CD4-positive, alpha-beta T cell (primary cell): ENCODE data around the gene USP3. TPM values are rescaled to one million over a fixed set of nuclear protein-coding genes. Genes with fewer than 3 reads are reported as not detected.
A peak's percentile ranks its signal among the peaks of the same experiment; 100 is the strongest.

ENCODE experiments used
- ATAC-seq: fragments of 200-7000 bp; cut with Tn5 transposase; one replicate; pipeline ENCODE4 v1.10.0; 2022; ENCODE audit warnings: mild to moderate bottlenecking; ENCODE audit not compliant: poor library complexity
- CTCF ChIA-PET: fragments of 350-600 bp; sonication (Branson Sonifier 250); formaldehyde crosslinking; loops from one replicate; lab custom pipeline; 2021; ENCODE audit warnings: antibody characterized with exemption, inconsistent platforms; lab: Charles Lee
- POLR2A ChIA-PET: fragments of 350-600 bp; sonication (Branson Sonifier 250); formaldehyde crosslinking; loops from one replicate; lab custom pipeline; 2021; ENCODE audit warnings: antibody characterized with exemption, inconsistent platforms; lab: Charles Lee
- DNase-seq, 14 experiments: peaks; one replicate each; pipeline ENCODE4 v3.0.0-alpha.2; 2013 to 2020; ENCODE audit warnings: mixed read lengths in 2 of 14
- H3K27ac ChIP-seq, 2 donors: one replicate each; pipeline versions ENCODE4 v1.5.1 to v1.7.0; 2013; ENCODE audit warnings: low read length in 2 of 2, low read depth in 1 of 2, mild to moderate bottlenecking in 1 of 2
- H3K27me3 ChIP-seq, 2 experiments: 1 replicate in 1 of 2; 2 replicates in 1 of 2; pipeline versions ENCODE4 v1.6.1 to v1.7.0; 2013; ENCODE audit warnings: low read length in 2 of 2, control low read depth in 1 of 2, mild to moderate bottlenecking in 1 of 2, moderate library complexity in 1 of 2; ENCODE audit not compliant: insufficient read depth in 2 of 2, control insufficient read depth in 1 of 2
- H3K36me3 ChIP-seq: one replicate; pipeline ENCODE4 v1.6.1; 2013; ENCODE audit warnings: low read length, control low read depth; ENCODE audit not compliant: insufficient read depth
- H3K4me1 ChIP-seq: one replicate; pipeline ENCODE4 v1.6.1; 2013; ENCODE audit warnings: low read length, control low read depth; ENCODE audit not compliant: insufficient read depth
- H3K4me3 ChIP-seq: one replicate; pipeline ENCODE4 v1.5.1; 2013; ENCODE audit warnings: mild to moderate bottlenecking, low read length, moderate library complexity
- H3K9me3 ChIP-seq, 2 experiments: 1 replicate in 1 of 2; 2 replicates in 1 of 2; pipeline versions ENCODE4 v1.6.1 to v1.7.0; 2013; ENCODE audit warnings: low read length in 2 of 2, mild to moderate bottlenecking in 2 of 2, control low read depth in 1 of 2, moderate library complexity in 1 of 2; ENCODE audit not compliant: control insufficient read depth in 1 of 2, insufficient read depth in 1 of 2
- H3K27ac Mint-ChIP-seq: one replicate; pipeline ENCODE4 v1.8.0; 2020; ENCODE audit warnings: mixed read lengths
- H3K27me3 Mint-ChIP-seq: one replicate; pipeline ENCODE4 v1.8.0; 2021; ENCODE audit warnings: mixed read lengths
- H3K36me3 Mint-ChIP-seq: one replicate; pipeline ENCODE4 v1.8.0; 2021; ENCODE audit warnings: low read depth, mixed read lengths
- H3K4me1 Mint-ChIP-seq: one replicate; pipeline ENCODE4 v1.8.0; 2021; ENCODE audit warnings: low read depth, mixed read lengths
- H3K4me3 Mint-ChIP-seq: one replicate; pipeline ENCODE4 v1.8.0; 2020; ENCODE audit warnings: mild to moderate bottlenecking, mixed read lengths
- H3K9me3 Mint-ChIP-seq: one replicate; pipeline ENCODE4 v1.8.0; 2020; ENCODE audit warnings: mixed read lengths
- CTCF ChIP-seq: fragments of 200-600 bp; IDR thresholded peaks from one replicate; pipeline ENCODE4 v1.8.0; 2022; ENCODE audit warnings: antibody characterized with exemption, mild to moderate bottlenecking
- intact Hi-C, 2 experiments: fragments of 100-400 bp; cut with DNase I in 1 of 2; cut with micrococcal nuclease in 1 of 2; formaldehyde crosslinking; loops; one replicate each; pipeline versions ENCODE4 v1.15.1 to v1.9.0; 2023 to 2025; cut with DNase I, micrococcal nuclease
- total RNA-seq, 174 experiments: library from RNA in 2 of 174; stranded (reverse) in 2 of 174; gene quantifications; one replicate each; pipeline ENCODE4 v1.2.3 and lab custom pipeline; 2021 to 2026

Gene USP3
- total RNA-seq, 2 experiments from 2014 or later = 280 to 282 TPM

DNA sequence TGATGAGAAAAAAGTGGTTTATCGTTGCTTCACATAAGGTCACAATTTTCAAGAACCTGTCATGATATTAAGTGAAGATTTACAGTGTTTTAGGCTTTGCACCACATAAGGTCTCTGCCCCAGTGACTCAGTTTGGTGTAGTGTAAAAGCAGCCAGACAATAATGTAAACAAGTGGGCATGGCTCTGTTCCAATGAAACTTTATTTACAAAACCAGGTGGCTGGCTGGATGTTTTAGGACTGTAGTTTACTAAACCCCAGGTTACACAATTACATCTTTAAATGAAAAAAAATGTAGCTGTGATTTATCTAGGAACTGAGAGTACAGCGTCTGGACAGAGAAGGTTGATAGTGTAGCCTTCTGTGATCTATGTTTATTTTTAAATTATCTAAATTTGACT, 83.1 kb downstream of the USP3 start:
- POLR2A ChIA-PET = interaction anchor here (0.7 to 1.0 kb wide), 2 partner anchors 63 to 84 kb away, joined by 3 to 5 read pairs; partner anchors contain the start of gene USP3

GRCh38 chr15:63588826-63589225, 84.4 kb downstream of the USP3 start:
- peaks cover 95% of the 10 kb centered on the region for H3K36me3 Mint-ChIP-seq
- ChIA-PET POLR2A (interaction anchor here (0.8 kb wide), 1 partner anchor 11 kb away, joined by 3 read pairs; no protein-coding TSS in a partner anchor), CTCF (interaction anchor here (0.5 kb wide), 1 partner anchor 77 kb away, joined by 3 read pairs; no protein-coding TSS in a partner anchor)
- intact Hi-C loops = loop anchor here (2.0 to 5.0 kb wide), 2 partner anchors 16 to 47 kb away; no protein-coding TSS in a partner anchor
- H3K4me1 Mint-ChIP-seq = peaks cover 34% of the 10 kb centered on the region
- no peak for DNase-seq
- TF ChIP-seq CTCF = no peak
- Histone ChIP-seq H3K27me3 (no peaks in the 10 kb centered on the region), H3K36me3 (peaks cover 84% of the 10 kb centered on the region), H3K4me3 (no peak overlapping the region), H3K4me1 (no peaks in the 10 kb centered on the region), H3K9me3 (no peaks in the 10 kb centered on the region), H3K27ac (no peak overlapping the region)
- no peak for ATAC-seq
- no peaks in the 10 kb centered on the region for H3K27me3 Mint-ChIP-seq
- peak overlapping the region; percentile 15 for H3K27ac Mint-ChIP-seq
- H3K9me3 Mint-ChIP-seq = no peaks in the 10 kb centered on the region
- no peak overlapping the region for H3K4me3 Mint-ChIP-seq

More for the DNA sequence above, 83.1 kb downstream of the USP3 start:
- Mint-ChIP-seq H3K4me3 (no peak overlapping the region), H3K27me3 (no peaks in the 10 kb centered on the region), H3K9me3 (no peaks in the 10 kb centered on the region), H3K36me3 (peaks cover 96% of the 10 kb centered on the region), H3K4me1 (peaks cover 28% of the 10 kb centered on the region), H3K27ac (peak overlapping the region; percentile 61)
- intact Hi-C loops = loop anchor here in 1 of 2 experiments (5.0 kb wide), 1 partner anchor 45 kb away; no protein-coding TSS in a partner anchor
- Histone ChIP-seq H3K4me3 (no peak overlapping the region), H3K27ac (no peak overlapping the region), H3K4me1 (no peaks in the 10 kb centered on the region), H3K36me3 (peaks cover 89% of the 10 kb centered on the region), H3K27me3 (no peaks in the 10 kb centered on the region), H3K9me3 (no peaks in the 10 kb centered on the region)
- no peak for DNase-seq
- no peak for ATAC-seq
- CTCF ChIA-PET = interaction anchor here (0.6 to 1.9 kb wide), 3 partner anchors 11 to 128 kb away, joined by 3 to 4 read pairs (median 3); partner anchors contain the start of gene FBXL22
- TF ChIP-seq CTCF = no peak

DNA sequence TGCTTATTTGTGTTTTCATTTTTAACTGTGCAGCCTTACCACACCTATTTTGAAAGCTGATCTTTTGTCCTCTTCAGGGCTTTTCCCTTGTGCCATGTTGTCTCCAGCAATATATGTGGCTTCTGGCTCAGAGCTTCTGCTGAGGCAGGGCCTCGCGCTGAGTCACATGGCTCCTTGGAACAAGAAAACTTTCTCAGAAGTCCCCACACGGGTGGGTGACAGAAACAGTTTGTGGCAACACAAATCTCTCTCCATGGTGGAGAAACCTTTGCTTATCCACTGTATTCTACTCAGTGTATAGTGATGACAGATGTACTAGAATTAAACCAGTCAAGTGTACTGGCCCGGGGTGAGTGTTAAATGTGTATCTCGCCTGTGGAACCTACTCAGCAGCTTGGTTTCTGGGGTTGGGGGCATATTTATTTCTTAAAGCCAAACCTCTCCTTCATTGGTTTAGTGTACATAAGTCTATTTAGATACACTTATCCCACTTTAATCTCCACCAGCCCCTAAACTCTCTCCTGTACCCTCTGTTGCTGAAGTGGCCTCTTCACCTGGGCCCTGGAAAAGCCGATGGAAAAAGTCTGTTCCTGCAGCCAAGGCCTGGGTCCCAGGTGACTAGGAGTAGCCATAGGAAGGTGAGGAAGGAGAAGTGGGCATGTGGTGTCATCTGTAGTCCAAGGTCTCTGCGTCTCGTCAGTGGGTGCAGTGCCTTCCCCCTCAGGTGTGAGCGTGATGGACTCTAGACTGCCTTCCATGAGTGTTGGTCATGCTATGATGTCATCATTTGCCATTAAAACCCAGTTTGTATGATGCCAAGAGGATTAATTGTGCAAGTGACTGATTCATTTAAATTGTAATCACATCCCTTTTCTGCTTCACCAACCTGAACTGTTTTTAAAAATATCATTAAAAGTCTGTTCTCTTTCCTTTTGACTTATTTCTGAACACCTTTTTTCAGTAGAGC, 89.6 kb downstream of the USP3 start:
- ChIA-PET POLR2A (interaction anchor here (0.9 to 2.0 kb wide), 3 partner anchors 90 to 873 kb away, joined by 3 to 5 read pairs (median 3); partner anchors contain the start of gene USP3), CTCF (interaction anchor here (1.6 kb wide), 1 partner anchor 128 kb away, joined by 7 read pairs; no protein-coding TSS in a partner anchor)
- Mint-ChIP-seq H3K4me3 (no peak overlapping the region), H3K36me3 (peaks cover 61% of the 10 kb centered on the region), H3K27ac (peak overlapping the region; percentile 72), H3K9me3 (no peaks in the 10 kb centered on the region), H3K27me3 (no peaks in the 10 kb centered on the region), H3K4me1 (peaks cover 69% of the 10 kb centered on the region)
- H3K27me3 ChIP-seq = no peaks in the 10 kb centered on the region
- no peak for TF ChIP-seq CTCF
- ATAC-seq (no peak), DNase-seq (peak in 1 of 14 experiments; percentile 28)
- H3K4me3 ChIP-seq = no peak overlapping the region
- intact Hi-C loops = loop anchor here in 1 of 2 experiments (10.0 kb wide), 2 partner anchors 309 to 549 kb away; partner anchors contain the start of gene TPM1
- no peak overlapping the region for H3K27ac ChIP-seq
- peaks cover 52% of the 10 kb centered on the region for H3K36me3 ChIP-seq
- peaks cover 18% of the 10 kb centered on the region for H3K4me1 ChIP-seq
- H3K9me3 ChIP-seq = no peaks in the 10 kb centered on the region
